HG02623 (cell line): ENCODE data around the gene ITGB6.

ENCODE experiments used
- ATAC-seq: cut with Tn5 transposase; IDR thresholded peaks from one replicate; pipeline ENCODE4 v1.9.1; 2021; ENCODE audit warnings: moderate library complexity; ENCODE audit not compliant: unreplicated experiment

The ITGB6 gene

DNA sequence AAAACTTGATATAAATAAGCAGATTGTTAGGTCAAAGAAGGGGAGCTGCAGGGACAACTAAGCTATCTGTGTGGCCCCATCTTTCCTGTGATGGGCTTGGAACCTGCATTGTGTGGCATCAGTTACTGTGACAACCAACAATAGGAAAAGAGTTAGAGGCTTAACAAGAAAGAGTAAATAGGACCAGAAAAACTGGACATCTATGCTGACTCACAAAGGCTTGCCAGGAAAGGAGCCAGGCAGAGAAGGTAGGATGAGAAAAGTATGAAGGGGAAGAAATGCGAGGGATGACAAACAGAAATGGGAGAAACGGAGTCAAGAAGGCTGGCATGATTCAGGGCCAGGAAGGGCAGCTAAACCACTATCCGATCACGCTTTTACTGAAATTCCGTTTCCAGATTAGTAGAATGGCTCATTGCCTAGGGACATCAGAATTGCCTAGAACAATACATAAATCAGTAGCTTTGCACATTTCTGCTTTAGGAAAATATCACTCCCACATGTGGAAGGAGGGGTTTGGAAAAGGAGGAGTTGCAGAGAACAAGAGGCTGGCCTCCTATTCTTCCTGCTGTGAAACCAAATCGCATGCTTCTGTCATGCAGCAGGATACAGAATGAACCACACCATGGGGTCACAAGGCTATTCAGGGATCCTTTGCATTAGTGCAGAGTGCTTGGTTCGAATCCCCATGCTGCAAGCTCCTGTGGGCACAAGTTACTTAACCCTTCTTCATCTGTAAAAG, 144.9 kb downstream of the ITGB6 start:
- ATAC-seq, result no peak

DNA sequence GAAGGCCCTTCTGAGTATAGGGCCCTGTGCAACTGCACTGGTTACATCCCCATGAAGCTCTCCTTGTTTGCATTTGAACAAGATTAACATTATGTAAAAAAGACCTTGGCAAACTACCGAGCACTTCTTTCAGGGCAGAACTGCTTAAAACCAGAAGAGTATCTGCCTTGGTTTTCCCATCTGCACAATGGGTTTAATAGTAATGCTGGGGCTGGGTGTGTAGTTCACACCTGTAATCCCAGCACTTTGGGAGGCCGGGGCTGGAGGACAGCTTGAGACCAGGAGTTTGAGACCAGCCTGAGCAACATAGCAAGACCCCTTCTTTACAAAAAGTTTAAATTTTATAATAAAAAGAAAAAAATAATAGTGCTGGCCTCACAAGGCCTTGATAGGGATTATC, 146.1 kb downstream of the ITGB6 start:
- no peak for ATAC-seq

GRCh38 chr2:160052531-160052930, 147.5 kb downstream of the ITGB6 start:
- ATAC-seq, result no peak

GRCh38 chr2:160051371-160051800, 148.7 kb downstream of the ITGB6 start:
- ATAC-seq, result no peak

- no peak for ATAC-seq
Observed at GRCh38 chr2:160050147-160050546, 149.9 kb downstream of the ITGB6 start.
